GM03348 (cell line): Measurements from ENCODE around the gene BTBD2.

Experiments
- DNase-seq: peaks from one replicate; pipeline ENCODE4 v3.0.0; 2012; ENCODE audit warnings: low spot score

Gene BTBD2

DNA sequence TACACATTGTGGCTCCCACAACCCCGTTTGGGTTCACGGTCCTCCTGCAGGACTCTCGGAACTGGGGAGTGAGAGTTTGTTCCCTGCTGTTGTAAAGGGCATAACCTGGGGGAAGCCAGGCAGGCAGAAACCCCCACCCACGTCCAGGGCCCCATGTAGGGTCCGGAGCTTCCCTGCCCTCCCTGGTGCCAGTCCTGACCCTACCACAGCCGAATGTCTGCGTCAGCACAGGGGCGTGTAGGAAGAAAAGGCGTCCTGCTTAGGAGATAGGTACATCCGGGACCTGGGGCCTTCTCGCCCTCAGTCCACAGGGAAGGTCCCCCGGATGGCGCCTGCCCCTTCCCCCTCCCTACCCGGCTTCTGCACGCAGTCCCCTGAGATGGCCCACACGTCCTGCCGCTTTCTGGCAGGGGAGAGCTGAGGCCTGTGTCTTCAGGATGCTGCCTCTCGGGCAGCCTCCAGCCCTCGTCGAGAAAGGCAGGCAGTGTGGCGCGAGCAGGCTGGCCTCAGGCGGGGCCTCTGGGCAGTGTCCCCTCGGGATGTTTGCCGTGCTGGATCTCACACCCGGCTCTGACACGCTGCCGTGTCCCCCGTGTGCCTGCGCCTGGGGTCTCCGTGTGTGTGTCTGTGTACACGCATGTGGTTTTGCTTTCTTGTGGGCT, 55.5 kb downstream of the BTBD2 start:
- no peak for DNase-seq

DNA sequence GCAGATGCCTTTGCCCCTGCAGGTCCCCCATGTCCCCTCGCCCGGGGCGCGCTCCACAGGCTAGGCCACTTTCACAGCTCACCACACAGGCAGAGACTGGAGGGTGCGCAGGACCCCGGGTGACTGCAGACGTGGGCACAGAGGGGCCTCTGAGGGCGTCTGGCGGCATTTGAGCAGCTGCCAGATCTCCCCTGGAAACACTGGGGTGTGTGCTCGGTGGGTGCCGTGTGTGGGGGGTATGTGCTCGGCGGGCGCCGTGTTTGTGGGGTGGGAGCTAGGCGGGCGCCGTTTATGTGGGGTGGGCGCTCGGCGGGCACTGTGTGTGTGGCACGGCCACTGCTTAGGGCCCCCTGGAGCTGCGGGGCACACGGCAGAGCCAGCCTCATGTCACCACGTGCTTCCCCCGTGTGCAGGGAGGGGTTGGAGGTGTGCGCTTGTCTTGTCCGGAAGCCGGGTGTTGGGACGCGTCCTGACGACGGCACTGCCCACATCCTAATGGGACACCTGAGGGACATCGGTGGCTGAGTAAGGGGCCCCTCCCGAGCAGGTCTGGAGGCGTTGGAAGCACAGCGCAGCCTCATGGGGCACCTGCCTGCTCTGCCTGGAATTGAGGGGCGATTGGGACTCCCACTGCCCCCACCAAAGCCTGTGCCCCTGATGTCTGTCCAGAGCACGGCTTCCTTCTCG, 57.8 kb downstream of the BTBD2 start:
- no peak for DNase-seq

DNA sequence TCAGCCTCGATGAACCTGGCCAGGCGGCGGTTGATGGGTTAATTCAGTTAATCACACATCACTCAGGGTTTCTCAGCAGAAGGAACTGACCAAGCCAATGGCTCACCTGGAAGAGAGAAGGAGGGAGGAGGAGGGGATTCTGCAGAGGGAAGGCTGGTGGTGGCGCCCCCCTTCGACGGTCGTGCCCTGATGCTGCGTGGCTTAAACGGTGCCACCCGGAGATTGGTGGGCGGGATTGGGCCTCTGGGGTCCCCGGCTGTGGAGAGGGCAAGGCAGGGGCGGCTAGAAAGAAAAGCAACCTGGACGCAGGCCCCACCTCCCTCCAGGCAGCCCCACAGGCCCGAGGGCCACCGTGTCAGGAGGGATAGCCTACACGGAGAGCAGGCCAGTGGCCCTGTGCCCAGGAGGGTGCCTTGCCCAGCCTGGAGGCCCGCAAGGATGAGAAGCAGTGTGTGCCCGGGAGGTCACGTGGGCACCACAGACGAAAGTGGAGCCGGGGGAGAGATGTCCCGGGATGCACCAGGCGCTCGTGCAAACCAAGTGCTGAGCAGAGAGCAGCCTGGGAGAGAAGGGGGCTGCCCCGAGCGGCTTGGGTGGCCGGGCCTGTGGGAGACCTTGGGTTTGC, 58.5 kb downstream of the BTBD2 start:
- DNase-seq: no peak

DNA sequence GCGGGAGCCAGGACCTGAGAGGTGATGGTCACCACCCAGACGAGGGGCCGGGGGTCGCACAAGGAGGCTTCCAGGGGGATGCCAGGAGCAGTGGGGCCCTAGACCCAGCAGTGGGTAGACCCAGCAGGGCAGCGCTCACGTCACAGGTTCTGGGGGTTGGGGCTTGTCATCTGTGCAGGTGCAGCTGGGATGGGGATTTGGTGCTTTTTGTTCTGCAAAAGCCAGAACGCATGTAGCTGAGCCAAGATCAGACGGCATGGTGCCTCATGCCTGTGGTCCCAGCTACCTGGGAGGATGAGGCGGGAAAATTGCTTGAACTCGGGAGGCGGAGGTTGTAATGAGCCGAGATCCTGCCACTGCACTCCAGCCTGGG, 59.4 kb downstream of the BTBD2 start:
- no peak for DNase-seq

DNA sequence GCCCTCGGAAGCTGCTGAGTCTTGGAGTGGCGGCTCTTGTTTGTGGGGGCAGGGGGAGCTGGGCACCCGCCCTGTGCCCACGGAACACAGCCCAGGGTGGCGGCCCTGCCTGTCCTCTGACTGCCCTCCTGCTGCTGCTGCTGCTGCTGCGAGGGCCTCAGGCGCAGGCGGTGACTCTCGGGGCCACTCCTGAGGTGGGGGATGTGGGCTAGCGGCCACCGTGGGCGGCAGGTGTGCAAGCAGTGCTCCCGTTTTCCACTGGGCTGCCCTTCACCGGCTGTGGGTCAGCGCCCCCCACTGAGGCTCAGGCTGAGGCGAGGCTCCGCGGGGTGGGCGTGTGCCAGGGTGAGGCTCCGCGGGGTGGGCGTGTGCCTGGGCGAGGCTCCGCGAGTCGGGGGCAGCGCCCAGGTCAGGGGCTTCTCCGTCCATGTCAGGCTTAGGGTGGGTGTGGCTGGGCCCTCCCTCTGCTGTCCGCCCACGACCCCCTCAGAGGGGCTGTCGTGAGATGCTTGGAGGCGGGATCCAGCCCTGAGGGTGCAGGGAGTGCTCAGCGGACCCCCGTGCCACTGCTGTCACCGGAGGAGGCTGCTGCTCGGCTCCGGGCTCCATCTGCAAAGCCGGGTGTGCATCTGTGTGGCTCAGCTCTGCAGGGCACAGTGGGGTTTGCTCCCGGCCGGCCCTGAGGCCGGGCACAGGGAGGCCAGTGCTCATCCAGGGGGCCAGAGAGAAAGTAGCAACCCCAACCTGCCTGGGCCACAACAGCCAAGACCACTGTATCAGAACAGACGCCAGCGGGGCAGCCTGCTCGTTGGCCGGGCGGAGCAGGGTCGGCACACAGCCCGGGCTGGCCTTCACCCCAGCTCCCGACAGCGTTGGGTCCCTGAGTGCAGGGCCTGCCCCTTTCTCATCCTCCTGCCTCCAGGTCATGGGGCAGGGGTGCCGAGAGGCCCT, 60.1 kb downstream of the BTBD2 start:
- DNase-seq: no peak

DNA sequence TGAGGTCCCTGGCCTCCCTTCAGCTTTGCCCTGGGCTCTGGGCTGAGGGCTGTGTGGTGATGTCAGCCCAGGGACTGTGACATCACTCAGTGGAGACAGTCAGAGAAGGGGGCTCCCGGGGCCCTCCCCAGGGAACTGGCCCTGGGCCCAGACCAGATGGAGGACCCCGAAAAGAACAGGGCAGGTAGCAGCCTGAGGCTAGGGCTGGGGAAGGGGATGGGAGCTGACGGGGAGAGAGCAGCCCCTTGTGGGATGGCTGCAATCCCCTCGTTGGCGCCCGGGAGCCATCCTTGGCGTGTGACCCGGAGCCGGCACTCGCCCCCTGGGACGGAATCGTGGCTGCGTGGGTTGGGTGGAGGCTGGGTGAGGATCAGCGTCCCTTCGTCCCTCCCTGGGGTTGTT, 61.0 kb downstream of the BTBD2 start:
- DNase-seq: no peak

DNA sequence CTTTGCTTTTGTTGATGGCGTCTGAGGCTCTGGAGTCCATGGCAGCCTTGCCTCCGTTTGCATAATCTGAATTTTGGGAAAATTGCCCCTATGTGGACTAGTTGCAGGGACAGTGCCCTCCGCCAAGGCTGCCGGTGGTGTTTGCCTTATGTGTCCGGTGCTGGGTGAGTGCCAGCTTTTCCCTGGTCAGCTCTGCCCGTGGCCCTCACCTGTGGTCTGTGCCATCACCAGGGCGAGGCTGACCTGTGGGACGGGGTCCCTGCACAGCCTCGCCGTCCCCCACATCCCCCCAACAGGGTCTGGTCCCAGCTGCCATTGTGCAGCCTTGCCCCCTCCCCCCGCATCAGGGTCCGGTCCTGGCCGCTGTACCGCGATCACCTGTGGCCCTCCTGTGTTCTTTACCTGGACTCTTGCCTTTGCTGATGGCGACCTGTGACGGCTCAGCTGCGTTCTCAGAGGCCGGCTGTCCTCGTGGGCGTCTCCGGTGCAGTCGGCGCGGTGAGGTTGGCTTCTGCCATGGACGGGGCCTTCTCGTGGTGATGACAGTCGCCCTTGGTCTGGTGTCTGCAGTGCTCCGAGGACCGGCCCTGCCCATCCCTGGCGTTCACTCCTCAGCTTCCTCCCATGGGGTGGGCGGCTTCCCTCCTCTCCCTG, 61.9 kb downstream of the BTBD2 start:
- DNase-seq: no peak

DNA sequence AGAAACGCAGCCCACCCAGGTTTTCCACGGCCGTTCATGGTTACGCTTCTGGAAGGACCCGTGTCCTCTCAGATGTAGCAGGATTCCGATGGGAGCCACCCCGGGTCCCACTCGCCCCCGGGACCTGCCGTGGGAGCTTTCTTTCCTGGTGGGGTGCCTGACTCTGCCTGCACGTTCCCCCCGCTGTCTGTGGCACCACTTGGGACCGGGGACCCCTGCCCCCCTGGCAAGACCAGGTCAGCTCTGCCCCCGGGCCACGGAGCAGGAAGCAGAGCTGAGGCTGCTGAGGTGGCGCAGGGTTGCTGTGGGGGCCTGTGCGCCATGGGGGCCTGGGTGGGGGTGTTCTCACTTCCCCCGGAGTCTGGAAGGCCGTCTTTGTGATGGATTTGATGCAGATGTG, 62.5 kb downstream of the BTBD2 start:
- no peak for DNase-seq

DNA sequence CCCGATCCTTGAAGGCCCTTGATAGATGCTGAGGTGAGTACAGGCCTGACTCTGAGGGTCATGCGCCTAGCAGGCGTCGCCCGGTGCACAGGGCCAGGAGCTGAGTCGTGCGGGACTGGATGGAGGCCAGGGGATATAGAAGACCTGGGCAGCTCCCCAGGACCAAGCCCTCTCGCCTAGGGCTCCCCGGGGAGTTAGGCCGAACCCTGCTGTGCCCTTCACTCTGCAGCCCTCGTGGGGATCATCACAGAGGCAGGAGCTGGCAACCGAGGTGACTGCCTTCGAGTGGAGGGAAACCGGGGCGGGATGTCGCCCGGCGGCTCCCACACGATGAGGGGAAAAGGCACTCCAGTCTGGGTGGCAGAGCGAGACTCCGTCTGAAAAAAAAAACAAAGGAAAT, 62.9 kb downstream of the BTBD2 start:
- no peak for DNase-seq

DNA sequence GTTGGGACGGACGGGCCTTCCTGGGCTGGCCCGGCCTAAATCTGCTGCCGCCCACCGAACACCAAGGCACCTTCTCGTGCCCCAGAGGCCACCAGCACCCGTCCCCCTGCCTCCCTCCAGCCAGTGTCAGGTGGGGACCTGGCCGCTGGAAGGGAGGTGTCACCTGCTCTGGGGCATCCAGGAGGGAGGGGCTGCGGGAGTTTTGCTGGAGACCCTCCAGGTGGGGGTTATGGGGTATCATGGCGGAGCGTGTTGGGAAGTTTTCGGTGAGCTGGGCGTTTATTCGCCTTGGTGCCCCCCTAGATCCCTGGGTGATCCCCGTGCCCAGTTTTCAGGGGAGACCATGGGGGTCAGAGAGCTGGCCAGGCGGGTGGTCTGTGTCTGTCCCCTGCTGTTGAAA, 64.9 kb downstream of the BTBD2 start:
- DNase-seq: no peak

DNA sequence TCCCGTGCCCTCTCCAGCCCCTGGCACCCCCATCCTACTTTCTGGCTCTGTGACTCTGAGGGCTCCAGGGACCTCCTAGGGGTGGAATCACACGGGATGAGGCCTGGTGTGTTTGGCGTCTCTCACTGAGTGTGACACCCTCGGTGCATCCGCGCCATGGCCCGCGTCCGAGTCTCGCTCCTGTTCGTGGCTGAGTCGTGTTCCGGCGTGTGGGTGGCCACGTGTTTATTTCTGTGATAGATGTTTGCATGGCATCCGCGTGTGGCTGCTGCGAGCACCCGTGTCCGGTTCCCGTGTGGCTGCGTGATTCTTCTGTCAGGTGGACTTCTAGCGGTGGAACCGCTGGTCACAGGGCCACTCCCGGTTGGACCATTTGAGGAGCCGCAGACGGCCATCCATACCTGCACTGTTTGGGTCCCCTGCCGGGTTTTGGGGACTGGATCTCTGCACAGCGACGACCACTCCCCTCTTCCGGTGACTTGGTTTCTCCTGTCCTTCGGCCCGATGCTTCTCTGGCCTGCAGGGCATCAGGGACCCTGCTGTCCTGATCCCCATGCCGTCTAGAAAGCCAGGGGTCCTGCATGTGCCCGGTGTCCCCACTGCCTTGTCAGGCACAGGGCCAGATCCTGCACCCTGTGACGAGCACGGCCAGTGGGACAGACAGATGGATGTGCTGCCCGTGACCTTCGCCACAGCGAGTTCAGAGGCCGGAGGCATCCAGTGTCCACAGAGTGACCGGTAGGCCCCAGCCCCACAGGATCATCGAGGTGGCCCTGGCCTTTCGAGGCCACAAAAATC, 66.0 kb downstream of the BTBD2 start:
- DNase-seq: no peak

DNA sequence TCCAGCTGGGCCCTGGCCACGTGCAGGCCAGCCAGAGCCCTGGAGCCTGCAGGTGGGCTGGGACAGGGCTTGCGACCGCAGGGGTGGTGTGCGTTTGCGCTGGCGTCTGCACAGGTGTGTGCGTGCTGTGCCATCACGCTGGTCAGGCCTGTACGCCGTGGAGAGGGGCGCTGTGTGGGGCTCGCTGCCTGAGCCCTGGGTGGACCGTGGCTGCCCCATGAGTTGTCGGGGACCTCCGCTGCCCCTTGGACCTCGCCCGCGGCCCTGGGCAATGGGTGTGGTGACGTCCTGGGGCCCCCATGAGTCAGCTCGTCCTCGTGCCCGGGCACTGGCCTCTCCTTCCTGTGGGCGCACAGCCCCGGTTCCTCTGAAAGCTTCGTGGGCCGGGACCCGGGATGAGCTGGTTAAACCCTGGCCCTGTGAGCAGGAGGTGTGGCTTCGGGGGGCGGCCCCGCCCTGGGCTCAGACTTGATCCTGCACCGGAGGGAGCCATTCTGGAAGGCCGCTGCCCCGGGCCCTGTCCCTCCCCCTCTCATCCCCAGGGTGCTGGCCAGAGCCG, 67.8 kb downstream of the BTBD2 start:
- DNase-seq: no peak

DNA sequence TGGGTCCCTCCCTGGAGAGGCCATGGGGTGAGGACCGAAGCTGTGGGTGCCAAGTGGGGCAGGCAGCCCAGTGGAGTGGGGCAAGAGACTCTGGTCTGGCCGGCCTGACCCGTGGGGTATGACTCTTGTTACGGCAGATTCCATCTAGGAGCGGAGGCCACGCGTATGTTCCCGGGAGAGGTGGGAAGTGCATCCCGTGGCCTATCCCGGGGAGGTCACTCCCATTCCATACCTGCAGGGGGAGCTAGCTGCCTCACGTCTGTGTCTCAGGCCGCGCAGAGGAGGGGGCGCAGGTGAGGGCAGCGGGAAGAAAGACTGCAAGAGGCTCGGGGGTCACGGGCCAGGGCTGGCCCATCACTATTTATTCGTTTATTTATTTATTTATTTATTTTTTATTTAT, 69.6 kb downstream of the BTBD2 start:
- peak; percentile 63 for DNase-seq

DNA sequence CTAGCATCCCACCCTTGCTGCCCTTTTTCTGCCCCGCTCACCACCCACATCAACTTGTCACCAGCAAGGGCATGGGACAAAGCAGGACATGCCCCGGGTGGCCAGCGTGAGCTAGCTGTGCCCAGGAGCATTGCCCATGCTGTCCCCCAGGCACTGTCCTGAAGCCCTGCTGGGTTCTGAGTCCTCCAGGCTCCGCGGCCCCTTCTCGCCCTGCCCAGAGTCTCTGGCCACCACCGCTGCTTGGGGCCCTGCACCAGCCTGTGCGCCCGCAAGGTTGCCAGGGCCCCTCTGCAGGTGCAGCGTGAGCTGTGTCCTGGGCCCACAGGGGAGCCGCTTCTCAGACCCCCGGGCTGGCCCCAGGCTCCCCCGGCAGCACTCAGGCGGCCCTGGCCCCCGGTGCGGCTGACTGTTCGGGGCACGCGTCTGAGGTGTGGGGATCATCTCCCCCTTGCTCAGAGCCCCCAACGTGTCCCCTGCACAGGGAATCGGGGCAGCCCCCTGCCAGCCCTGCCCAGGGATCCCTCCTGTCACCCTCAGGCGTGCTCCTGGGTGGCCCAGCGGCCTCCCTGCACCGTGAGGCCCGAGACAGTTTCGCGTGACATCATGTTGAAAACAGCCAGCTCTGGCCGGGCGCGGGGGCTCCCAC, 70.5 kb downstream of the BTBD2 start:
- no peak for DNase-seq

DNA sequence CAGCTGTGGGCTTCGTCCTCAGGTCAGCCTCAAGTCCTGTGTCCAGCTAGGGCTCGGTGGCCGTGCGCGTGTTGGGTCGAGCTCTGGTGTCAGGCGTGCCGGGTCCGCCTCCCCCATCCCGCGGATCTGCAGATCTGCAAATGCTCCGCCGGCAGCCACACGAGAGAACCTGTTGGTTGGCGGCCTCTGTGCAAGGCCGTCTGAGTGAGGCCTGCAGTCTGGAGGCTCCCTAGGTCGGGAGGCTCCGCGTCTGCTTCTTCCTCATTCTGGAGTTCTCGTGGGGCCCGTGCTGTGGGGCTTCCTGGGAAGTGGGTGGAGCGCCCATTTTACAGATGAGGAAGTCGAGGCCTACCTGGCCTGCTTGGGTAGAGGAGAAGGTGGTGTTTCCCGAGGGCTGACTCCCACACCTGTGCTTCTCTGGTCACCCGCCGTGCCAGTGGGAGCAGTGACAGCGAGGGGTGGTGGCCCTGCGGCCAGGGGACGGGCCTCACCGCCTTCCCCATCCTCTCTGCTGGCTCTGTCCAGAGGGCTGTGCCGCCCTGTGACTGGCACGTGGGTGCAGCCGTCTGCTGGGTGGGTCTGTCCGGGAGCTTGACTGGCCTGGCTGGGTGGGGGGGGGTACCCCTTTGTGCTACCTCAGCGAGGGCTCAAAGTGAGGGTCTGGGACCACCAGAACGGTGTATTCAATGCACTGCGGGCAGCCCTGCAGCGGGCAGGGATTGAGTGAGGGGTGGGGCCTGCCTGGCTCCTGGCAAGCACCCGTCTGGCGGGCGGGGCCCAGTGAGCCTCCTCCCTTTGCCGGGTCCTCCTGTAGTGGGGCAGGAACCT, 71.2 kb downstream of the BTBD2 start:
- no peak for DNase-seq

DNA sequence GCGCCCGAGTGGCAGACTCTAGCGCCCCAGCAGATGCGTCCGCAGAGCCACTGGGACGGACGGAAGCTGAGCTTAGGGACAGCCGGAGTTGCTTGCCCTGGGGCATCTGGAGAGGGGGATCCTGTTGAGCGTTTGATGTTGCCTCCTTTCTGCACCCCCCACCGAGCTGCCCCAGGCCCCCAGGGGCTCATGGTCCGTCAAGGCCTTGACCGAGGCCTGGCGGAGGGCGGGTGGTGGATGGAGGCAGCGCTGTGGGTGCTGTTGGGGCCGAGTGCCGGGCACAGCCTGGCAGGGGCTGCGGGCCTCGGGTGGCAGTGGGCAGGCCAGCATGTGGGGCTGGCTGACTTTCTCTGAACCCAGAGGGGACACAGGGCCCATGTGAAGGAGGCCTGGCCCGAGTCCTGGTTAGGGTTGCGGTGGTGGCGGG, 71.8 kb downstream of the BTBD2 start:
- DNase-seq: no peak

DNA sequence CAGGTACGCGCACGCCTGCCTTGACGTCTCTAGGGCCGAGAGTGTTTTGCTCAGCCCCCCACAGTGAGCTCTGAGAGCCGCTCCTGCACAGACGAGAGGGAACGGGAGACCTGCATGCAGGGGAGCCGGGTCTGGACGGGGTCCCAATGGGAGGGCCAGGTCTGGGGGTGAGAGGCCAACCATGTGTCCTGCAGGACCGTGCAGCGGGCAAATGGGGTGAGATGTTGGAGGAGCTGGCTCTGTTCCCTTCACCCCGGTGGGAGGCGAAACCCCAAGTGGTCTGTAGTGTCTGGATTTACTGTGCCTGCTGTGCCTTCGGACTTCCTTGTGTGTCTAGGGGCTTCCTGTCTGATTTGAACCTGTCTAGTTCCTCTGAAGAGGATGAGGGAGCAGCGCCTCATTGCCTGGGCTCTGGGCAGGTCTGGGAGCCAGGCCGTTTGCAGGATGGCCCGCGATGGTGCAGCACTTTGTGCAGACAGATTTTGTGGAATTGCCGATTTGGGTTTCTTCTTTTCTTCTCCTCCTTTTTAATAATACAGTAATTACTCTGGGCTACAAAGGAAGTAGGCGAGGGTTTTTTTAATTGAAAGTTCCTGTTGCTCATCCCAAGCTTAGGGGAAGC, 72.5 kb downstream of the BTBD2 start:
- no peak for DNase-seq

DNA sequence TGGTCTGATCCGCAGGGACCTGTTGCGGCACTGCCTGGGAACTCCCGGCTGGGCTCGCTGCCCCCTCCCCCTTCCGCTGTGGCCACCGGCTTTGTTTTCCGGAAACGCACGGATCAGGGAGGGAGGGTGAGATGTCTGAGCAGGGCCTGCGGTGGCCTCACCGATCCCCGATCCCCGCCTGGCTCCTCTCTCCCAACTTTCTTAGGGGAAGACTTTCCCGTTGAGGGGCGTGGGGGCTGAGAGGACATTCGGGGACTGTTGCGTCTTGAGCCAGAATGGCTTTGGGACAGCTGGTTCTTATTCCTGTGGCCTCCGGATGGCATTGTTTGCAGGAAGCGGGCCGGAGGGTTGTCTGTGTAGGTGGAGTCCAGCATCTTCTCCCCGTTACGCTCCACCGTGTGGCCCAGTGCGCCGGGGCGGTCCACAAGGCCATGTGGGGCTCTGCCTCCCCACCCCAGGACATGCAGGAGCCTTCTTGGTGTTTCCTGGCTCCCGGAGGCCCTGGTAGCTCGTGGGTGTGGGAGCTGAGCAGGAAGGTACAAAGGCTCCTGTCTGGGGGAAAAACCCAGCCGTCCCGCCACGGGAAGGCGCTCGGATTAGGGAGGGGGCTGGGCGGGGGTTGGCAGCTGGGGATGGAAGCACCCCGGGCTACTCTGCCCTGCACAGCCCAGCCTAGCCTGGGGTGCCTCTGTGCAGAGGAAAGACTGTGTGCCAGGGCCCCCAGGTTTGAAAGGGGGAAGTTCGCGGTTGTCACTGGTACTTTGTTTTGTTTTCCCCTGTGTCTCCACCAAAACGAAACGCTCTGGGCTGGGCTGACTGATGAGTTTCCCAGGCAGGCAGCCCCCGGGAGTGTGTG, 73.2 kb downstream of the BTBD2 start:
- DNase-seq: peak; percentile 87
